HCT116 (cell line): Measurements from ENCODE around the gene CHRD.

Experiments used
- POLR2AphosphoS5 ChIP-seq: IDR thresholded peaks from 2 replicates; pipeline ENCODE4 v1.6.1; 2011; ENCODE audit warnings: mild to moderate bottlenecking, low read depth, low read length, moderate library complexity
- RAD21 ChIP-seq: IDR thresholded peaks from 2 replicates; pipeline ENCODE4 v1.6.1; 2012; ENCODE audit warnings: low read depth, mild to moderate bottlenecking
- ZFX ChIP-seq: fragments of 450-650 bp; IDR thresholded peaks from 2 replicates; pipeline ENCODE4 v1.6.1; 2017
- TF ChIP-seq, protein P1 (sequence below), 3 experiments: fragments of 200-600 bp in 1 of 3; sonication (generic) in 1 of 3; IDR thresholded peaks in 2 of 3; conservative IDR thresholded peaks in 1 of 3; 2 replicates each; pipeline ENCODE4 v1.5.1; 2012 to 2017; ENCODE audit warnings: low read depth in 2 of 3, low read length in 2 of 3, antibody characterized with exemption in 1 of 3, borderline replicate concordance in 1 of 3, control low read depth in 1 of 3, mild to moderate bottlenecking in 1 of 3, mixed read lengths in 1 of 3, mixed run types in 1 of 3, moderate library complexity in 1 of 3; ENCODE audit not compliant: insufficient read depth in 1 of 3
- TF ChIP-seq, protein P2 (sequence below): IDR thresholded peaks from 2 replicates; pipeline ENCODE4 v1.6.1; 2012; ENCODE audit warnings: low read depth
- TF ChIP-seq, protein P3 (sequence below): IDR thresholded peaks from 2 replicates; pipeline ENCODE4 v1.6.1; 2012
- TF ChIP-seq, protein P4 (sequence below): IDR thresholded peaks from 2 replicates; pipeline ENCODE4 v1.6.1; 2011; ENCODE audit warnings: mild to moderate bottlenecking, low read length, moderate library complexity; ENCODE audit not compliant: insufficient replicate concordance; ENCODE audit errors: extremely low read depth

DNA sequence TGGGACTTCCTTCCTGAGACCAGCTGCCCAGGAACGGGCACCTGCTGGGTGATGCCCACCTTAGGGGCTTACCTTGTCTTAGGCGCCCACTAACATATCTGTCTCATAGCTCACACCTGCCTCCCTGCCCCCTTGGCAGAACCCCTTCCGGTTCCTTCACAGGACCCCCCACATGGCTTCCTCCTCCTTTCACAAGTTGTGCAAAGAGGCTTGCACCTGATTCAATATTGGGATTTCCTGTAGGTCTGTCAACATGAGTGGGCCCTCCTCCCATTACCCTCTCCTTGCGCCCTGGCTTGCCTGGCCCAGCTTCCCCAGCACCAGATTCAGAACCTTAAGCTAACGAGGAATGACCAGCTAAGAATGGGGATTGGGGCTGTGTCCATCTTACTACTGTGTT lies 2.5 kb upstream of the CHRD start:
- TF ChIP-seq RAD21 (no peak), ZFX (no peak), POLR2AphosphoS5 (no peak)
- TF ChIP-seq, protein P1, sequence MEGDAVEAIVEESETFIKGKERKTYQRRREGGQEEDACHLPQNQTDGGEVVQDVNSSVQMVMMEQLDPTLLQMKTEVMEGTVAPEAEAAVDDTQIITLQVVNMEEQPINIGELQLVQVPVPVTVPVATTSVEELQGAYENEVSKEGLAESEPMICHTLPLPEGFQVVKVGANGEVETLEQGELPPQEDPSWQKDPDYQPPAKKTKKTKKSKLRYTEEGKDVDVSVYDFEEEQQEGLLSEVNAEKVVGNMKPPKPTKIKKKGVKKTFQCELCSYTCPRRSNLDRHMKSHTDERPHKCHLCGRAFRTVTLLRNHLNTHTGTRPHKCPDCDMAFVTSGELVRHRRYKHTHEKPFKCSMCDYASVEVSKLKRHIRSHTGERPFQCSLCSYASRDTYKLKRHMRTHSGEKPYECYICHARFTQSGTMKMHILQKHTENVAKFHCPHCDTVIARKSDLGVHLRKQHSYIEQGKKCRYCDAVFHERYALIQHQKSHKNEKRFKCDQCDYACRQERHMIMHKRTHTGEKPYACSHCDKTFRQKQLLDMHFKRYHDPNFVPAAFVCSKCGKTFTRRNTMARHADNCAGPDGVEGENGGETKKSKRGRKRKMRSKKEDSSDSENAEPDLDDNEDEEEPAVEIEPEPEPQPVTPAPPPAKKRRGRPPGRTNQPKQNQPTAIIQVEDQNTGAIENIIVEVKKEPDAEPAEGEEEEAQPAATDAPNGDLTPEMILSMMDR (IDR thresholded peaks at IDR 0.05 in 2 of 3, conservative IDR thresholded peaks at IDR 0.05 in 1 of 3; ENCODE audit: borderline replicate concordance in 1 of 3, insufficient read depth in 1 of 3, low read depth in 2 of 3, low read length in 2 of 3): no peak
- TF ChIP-seq, protein P2, sequence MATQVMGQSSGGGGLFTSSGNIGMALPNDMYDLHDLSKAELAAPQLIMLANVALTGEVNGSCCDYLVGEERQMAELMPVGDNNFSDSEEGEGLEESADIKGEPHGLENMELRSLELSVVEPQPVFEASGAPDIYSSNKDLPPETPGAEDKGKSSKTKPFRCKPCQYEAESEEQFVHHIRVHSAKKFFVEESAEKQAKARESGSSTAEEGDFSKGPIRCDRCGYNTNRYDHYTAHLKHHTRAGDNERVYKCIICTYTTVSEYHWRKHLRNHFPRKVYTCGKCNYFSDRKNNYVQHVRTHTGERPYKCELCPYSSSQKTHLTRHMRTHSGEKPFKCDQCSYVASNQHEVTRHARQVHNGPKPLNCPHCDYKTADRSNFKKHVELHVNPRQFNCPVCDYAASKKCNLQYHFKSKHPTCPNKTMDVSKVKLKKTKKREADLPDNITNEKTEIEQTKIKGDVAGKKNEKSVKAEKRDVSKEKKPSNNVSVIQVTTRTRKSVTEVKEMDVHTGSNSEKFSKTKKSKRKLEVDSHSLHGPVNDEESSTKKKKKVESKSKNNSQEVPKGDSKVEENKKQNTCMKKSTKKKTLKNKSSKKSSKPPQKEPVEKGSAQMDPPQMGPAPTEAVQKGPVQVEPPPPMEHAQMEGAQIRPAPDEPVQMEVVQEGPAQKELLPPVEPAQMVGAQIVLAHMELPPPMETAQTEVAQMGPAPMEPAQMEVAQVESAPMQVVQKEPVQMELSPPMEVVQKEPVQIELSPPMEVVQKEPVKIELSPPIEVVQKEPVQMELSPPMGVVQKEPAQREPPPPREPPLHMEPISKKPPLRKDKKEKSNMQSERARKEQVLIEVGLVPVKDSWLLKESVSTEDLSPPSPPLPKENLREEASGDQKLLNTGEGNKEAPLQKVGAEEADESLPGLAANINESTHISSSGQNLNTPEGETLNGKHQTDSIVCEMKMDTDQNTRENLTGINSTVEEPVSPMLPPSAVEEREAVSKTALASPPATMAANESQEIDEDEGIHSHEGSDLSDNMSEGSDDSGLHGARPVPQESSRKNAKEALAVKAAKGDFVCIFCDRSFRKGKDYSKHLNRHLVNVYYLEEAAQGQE: no peak
- TF ChIP-seq, protein P3, sequence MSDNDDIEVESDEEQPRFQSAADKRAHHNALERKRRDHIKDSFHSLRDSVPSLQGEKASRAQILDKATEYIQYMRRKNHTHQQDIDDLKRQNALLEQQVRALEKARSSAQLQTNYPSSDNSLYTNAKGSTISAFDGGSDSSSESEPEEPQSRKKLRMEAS: no peak
- TF ChIP-seq, protein P4, sequence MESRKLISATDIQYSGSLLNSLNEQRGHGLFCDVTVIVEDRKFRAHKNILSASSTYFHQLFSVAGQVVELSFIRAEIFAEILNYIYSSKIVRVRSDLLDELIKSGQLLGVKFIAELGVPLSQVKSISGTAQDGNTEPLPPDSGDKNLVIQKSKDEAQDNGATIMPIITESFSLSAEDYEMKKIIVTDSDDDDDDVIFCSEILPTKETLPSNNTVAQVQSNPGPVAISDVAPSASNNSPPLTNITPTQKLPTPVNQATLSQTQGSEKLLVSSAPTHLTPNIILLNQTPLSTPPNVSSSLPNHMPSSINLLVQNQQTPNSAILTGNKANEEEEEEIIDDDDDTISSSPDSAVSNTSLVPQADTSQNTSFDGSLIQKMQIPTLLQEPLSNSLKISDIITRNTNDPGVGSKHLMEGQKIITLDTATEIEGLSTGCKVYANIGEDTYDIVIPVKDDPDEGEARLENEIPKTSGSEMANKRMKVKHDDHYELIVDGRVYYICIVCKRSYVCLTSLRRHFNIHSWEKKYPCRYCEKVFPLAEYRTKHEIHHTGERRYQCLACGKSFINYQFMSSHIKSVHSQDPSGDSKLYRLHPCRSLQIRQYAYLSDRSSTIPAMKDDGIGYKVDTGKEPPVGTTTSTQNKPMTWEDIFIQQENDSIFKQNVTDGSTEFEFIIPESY: no peak
